Right lung (tissue), 10 donors: ENCODE measurements around the gene LYSET. TPM values are rescaled to one million over a fixed set of nuclear protein-coding genes. Genes with fewer than 3 reads are reported as not detected.
"Not testable (repeated sequence)": the region's sequence is repeated elsewhere in the genome, so short reads cannot be mapped to it uniquely, and the experiment has no call there.

ENCODE experiments used
- DNase-seq, 2 donors: peaks; one replicate each; pipeline ENCODE4 v3.0.0-alpha.2; 2013
- long read RNA-seq, 8 donors: transcript quantifications; one replicate each; lab custom pipeline, GENCODE V29; 2026
- polyA plus RNA-seq, 5 donors: library from polyadenylated mRNA; unstranded; fragments of 120-200 nt; gene quantifications; one replicate each; pipeline versions ENCODE4 v1.2.1 to v1.2.3, GENCODE V29; 2013; ENCODE audit warnings: inconsistent platforms in 1 of 5, low replicate concordance in 1 of 5; ENCODE audit not compliant: insufficient read length in 5 of 5, insufficient read depth in 1 of 5

The LYSET gene, protein sequence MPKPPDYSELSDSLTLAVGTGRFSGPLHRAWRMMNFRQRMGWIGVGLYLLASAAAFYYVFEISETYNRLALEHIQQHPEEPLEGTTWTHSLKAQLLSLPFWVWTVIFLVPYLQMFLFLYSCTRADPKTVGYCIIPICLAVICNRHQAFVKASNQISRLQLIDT
- polyA plus RNA-seq, result 10 to 100 TPM; 24.0 to 25.1 (median 24.5) TPM
- long read RNA-seq, donor 1, transcript TMEM251-201 (2 exons, 909 nt), result major isoform, 14 of 22 reads
- long read RNA-seq, donor 1, partial matches to known transcripts, result 5 of 22 reads
- long read RNA-seq, donor 1, other reads (novel, unspliced or antisense), result 0 of 22 reads
- long read RNA-seq, donor 2, transcript TMEM251-201 (2 exons, 909 nt), result major isoform, 14 of 17 reads
- long read RNA-seq, donor 2, partial matches to known transcripts, result 0 of 17 reads
- long read RNA-seq, donor 2, other reads (novel, unspliced or antisense), result 0 of 17 reads
- long read RNA-seq, donor 3, transcript TMEM251-201 (2 exons, 909 nt), result major isoform, 11 of 12 reads
- long read RNA-seq, donor 3, partial matches to known transcripts, result 0 of 12 reads
- long read RNA-seq, donor 3, other reads (novel, unspliced or antisense), result 0 of 12 reads
- long read RNA-seq, donor 4, transcript TMEM251-201 (2 exons, 909 nt), result major isoform, 9 of 9 reads
- long read RNA-seq, donor 4, partial matches to known transcripts, result 0 of 9 reads
- long read RNA-seq, donor 4, other reads (novel, unspliced or antisense), result 0 of 9 reads
- long read RNA-seq, donor 5, transcript TMEM251-202 (2 exons, 1,303 nt), result minor isoform, 6 of 30 reads
- long read RNA-seq, donor 5, transcript TMEM251-201 (2 exons, 909 nt), result major isoform, 17 of 30 reads
- long read RNA-seq, donor 5, partial matches to known transcripts, result 7 of 30 reads
- long read RNA-seq, donor 5, other reads (novel, unspliced or antisense), result 0 of 30 reads
- long read RNA-seq, donor 6, transcript TMEM251-202 (2 exons, 1,303 nt), result minor isoform, 6 of 22 reads
- long read RNA-seq, donor 6, transcript TMEM251-201 (2 exons, 909 nt), result major isoform, 16 of 22 reads
- long read RNA-seq, donor 6, partial matches to known transcripts, result 0 of 22 reads
- long read RNA-seq, donor 6, other reads (novel, unspliced or antisense), result 0 of 22 reads
- long read RNA-seq, donor 7, transcript TMEM251-201 (2 exons, 909 nt), result major isoform, 6 of 10 reads
- long read RNA-seq, donor 7, partial matches to known transcripts, result 0 of 10 reads
- long read RNA-seq, donor 7, other reads (novel, unspliced or antisense), result 0 of 10 reads
- long read RNA-seq, donor 8, partial matches to known transcripts, result 0 of 4 reads
- long read RNA-seq, donor 8, other reads (novel, unspliced or antisense), result 0 of 4 reads

DNA sequence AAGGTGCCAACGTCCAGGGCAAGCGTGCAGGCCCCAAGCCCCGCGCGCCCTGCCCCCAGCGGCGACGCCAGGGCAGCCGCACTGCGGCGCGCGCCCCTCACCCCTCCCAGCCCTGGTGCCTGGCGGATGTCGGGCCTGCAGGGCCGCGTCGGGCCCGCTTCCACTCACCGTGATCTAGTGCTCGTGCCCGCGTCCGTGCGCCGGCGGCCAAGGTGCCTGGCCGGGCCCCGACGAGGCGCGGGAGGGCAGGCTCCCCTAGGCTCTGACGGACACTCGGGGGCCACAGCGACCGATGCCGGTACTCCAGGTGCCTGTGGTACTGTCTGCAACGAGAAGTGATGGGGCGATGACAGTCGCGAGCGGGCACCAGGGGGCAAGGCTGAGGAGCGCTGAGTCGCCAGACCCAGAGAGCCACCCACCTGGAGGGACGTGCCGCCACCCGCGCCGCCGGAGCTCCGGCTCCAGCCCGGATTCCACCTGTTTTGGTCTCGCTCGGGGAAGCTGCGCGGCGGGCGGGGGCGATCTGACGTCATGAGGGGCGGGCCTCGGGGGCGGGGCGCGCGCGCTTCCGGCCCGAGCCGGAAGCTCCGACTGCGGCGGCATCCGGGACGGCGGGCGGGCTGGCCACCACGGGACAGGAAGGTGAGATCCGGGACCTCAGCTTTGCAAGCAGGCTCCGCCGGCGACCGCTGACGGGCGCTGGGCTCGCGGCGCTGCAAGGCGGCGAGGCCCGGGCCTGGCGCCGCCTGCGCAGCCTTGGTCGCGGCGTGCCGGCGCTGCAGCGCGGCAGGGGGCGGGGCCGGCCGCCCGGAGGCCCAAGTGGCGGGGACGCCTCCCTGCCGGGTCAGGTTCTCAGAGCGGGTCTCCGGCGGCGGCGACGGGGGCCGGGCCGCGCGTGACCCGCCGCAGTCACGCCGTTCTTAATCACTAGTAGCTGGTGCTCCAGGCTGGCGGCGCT is at the start of gene LYSET, which contains the start of gene MOAP1:
Gene LYSET (plus strand): TSS at position 927 of the 958 bp plus-strand sequence. CDS start 89 bp downstream, outside the sequence.
Gene MOAP1 (minus strand): TSS at position 507 of the 958 bp plus-strand sequence. CDS start 655 bp downstream, outside the sequence.
- peak; percentile 82 to 86 for DNase-seq

DNA sequence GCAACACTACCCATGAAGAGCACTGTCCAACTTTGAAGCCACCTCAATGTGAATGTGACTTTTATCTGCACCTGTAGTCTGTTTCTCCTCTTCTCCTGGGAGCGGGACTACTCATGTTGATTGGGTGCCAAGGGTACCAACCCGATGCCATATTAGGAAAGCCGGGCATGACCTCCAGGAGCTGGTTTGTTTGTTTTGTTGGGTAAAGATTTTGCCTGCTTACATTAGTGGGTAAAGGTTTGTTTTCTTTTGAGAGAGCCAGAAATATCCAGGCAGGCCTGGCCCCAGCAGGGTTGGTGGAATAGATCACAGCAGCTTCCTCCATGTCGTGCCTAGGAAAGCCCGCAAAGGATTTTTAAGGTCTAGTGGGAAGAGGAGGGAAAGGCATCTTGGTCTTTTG is 49.7 kb upstream of the LYSET start:
- DNase-seq, result no peak

DNA sequence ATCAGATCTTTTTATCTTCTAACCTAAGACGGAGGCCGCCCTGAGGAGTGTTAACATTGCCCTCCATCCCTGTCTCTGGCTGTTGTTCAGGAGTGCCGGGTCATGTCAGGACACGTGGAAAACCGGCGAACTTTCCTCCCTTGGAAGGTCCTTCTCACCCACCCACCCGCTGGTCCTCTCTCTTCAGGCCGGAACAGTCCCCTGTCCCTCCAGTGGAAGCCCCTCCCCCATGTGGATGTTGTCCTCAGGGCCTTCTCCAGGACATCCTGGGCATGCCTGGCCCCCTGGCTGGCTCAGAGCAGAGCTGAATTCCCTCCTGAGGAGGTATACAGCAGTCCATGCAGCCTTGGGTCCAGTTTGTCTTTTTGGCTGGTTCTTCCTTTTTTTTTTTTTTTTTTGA is 49.1 kb upstream of the LYSET start:
- DNase-seq, result no peak

DNA sequence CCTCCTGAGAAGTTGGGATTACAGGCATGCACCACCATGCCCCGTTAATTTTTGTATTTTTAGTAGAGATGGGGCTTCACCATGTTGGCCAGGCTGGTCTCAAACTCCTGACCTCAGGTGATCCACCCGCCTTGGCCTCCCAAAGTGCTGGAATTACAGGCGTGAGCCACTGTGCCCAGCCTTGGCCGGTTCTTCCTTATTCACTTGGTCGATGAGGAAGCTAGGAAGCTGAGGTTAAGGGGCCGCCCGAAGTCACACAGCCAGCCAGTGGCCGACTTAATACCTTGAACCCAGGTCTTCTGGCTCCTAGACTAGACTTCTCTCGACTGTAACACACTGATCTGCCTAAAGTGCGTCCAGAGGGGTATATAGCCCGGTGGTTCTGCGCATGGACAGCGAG is 48.6 kb upstream of the LYSET start:
- DNase-seq, result not testable (repeated sequence)

DNA sequence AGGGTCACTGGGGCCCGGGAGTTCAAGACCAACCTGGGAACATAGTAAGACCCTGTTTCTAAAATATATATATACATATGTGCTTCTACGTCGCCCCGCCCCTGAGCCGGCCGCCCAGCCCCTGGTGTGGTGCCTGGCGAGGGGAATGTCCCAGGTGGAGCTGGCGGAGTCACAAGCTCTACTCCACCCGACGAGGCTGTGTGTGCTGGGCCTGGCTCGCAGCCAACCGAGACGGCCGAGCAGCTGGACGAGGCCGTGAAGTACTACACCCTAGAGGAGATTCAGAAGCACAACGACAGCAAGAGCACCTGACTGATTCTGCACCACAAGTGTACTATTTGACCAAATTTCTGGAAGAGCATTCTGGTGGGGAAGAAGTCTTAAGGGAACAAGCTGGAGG is 47.3 kb upstream of the LYSET start:
- DNase-seq, result peak in 1 of 2 donors; percentile 37

DNA sequence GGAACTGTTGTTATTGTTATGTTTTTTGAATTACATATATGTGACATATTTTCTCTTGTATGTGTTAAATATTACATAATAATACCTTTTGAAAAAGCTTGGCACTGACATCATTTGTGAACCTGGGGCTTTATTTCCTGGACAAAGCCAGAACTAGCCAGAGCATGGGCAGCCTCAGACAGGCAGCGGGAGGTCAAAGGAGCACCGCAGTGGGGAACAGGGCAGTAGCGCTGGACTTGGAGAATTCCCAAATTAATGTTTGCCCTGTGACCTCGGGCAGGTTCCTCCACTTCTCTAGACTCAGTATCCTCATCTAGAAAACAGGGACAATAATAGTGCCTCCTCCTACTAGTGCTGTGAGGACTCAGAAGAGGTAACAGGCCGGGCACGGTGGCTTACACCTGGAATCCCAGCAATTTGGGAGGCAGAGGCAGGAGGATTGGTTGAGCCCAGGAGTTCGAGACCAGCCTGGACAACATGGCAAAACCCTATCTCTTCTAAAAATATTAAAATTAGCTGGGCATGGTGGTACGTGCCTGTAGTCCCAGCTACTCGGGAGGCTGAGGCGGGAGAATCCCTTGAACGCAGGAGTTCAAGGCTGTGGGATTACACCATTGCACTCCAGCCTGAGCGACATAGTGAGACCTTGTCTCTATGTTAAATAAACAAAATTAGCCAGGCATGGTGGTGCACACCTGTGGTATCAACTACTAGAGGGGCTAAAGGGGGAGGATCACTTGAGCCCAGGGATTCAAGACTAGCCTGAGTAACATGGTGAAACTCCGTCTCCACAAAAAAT is 42.1 kb upstream of the LYSET start:
- DNase-seq, result no peak

DNA sequence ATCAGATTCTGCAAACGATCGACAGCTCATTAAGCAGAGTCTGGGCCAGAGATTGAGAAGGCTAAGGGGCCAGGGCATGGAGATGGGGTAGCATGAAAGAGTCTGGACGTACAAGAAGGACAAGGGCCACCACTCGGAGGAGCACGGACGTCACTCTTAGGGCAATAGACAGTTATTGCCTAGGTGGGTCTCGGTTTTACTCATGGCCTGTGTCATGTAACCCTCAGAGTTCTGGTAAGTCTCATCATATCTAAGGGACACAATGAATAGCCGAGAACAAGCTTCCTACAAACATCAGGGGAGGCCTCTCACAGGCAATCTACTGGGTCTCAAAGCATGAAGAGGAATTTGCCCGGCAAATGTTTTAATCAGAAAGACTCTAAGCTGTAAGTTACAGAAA is 39.0 kb upstream of the LYSET start:
- no peak for DNase-seq

DNA sequence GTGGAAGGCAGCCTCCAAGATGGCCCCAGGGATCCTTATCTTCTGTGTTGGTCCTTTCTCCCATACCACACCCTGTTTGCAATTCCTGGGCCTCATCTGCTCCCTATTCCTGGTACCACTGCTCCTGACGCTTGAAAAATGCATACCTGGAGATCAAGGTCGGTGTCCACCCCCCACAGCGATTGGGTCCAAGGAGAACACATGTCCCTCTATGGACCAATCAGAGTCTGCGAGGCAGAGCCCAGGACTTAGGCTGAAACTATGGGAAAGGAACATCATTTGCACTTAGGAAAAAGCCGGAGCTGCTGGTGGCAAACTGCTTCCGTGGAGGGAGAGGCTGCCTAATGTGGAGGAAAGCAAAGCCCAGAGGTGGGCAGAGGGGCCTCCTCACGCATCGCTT is 36.1 kb upstream of the LYSET start:
- no peak for DNase-seq

DNA sequence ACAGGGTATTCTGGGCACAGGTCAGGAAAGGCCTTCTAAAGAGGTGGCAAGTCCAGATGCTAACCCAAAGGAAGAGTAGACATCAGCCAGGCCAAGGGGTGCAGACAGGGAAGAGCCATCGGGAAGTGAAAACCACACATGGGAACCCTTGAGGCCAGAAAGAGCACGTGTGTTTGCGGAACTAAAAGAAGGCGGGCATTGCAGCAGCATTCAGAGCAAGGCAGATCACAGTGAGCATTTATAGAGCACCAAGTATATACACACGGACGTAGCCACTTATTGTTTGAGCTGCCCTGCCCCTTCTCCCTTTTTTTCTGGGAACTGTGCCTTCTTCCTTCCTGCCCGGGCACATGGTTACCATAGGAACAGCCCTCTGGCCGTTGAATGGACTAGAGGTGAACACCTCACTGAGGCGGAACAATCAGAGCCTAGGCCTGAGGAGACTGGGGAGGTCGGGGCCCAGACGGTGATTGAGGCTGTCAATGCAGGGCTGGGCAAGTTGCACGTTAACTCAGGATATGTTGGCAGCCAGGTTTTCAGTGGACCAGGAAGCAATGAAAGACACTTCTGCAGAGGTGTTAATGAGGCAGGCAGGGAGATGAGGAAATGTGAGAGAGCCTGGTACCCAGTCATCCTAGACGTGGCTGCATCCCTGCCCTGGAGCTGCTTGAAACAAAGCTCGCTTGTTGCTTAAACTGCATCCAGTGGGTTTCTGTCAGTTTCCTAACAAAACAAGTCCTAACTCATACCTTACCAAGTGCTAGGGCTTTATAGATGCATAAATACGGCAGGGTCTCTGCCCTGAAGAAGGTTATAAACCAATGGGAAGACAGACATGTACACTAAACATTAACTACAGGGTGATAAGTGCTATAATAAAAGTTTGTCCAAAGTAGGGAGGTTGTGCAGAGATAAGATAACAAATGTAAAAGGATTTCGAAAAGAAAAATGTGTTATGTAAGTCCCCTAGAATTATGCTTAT is 34.6 kb upstream of the LYSET start:
- no peak for DNase-seq

DNA sequence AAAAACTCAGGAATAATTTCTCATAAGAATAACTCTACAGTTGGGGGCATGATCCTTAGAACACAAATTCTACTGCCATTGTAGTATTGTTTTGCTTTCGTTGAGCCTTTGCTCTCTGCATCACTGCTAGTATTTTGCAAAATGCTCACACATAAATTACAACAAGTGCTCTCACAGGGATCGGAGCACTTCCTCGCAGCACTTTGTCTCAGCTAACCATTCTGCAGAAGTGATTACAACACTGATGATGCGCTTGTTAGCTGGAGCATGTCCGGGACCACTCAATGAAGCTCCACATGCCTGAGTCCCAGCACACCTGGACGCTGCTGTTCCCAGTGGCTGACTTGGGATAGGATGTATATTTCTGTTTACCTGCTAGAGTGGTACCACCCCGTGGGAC is 32.0 kb upstream of the LYSET start:
- DNase-seq, result no peak

DNA sequence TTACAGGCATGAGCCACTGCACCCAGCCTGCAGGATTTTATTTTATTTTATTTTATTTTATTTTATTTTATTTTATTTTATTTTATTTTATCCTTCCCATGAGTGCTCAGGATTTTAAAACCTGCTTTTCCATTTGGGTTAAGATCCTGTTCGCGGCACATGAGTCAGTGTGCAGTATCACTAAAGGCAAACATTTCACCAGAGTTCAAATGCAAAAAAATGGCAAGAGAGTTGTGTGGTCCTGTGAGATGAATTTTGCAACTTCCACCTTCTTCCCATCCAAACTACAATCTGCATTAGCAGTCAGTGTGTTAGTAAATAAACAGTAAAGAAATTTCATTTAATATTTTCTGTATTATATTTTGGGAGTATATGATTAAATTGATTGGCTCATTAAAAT is 29.4 kb upstream of the LYSET start:
- DNase-seq, result no peak

DNA sequence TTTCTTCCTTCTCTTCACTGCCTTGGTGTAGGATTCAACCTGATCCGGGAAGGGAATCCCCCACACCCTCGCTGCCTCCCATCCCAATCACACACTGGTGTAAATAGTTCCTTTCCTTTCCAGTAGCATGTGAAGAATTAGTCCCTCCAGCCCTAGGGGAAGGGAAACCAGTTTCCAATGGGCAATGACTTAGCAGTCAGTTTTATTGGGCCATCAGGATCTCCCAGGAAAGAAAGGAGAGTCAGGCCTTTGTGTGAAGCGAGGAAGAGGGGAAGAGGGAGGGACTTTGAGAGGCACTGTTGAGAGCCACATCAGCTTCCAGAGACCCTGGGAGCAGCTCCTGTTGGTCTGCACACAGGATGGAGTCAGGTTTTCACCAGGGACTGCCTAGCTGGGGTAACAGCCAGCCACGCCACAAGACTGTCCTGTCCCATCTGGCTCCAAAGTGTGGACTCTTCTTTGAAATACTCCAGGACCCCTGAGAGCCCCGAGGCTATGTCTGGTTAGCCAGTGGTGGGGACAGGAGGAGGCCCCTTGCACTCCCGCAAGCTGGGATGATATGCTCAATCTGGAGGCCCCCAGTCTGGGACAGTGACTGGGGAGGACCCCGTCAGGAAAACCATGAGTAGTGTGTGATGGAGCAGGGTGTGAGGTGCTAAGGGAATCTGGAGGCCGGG is 28.3 kb upstream of the LYSET start:
- DNase-seq, result no peak

DNA sequence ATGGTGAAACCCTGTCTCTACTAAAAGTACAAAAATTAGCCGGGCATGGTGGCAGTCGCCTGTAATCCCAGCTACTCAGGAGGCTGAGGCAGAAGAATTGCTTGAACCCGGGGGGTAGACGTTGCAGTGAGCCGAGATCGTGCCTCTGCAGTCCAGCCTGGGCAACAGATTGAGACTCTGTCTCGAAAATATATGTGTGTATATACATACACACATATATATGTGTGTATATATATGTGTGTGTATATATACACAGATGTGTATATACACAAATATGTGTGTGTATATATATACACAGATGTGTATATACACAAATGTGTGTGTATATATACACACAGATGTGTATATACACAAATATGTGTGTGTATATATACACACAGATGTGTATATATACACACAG is 26.8 kb upstream of the LYSET start:
- DNase-seq, result not testable (repeated sequence)

DNA sequence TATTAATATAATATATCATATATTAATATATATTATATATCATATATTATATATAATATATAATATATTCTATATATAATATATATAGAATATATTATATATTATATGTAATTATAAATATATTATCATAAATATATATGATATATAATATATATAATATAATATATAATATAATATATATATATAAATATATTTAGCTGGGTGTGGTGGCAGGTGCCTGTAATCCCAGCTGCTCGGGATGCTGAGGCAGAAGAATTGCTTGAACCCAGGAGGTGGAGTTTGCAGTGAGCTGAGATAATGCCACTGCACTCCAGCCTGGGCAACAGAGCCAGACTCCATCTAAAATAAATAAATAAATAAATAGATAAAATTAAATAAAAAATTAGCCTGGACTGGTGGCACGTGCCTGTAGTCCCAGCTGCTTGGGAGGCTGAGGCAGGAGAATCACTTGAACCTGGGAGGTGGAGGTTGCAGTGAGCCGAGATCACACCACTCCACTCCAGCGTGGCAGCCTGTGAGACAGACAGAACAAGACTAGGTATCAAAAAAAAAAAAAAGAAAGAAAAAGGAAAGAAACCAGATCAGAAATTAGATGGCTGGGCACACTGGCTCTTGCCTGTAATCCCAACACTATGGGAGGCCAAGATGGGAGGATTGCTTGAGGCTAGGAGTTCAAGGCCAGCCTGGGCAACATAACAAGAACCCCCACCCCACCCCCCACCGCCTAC is 25.3 kb upstream of the LYSET start:
- not testable (repeated sequence) for DNase-seq

DNA sequence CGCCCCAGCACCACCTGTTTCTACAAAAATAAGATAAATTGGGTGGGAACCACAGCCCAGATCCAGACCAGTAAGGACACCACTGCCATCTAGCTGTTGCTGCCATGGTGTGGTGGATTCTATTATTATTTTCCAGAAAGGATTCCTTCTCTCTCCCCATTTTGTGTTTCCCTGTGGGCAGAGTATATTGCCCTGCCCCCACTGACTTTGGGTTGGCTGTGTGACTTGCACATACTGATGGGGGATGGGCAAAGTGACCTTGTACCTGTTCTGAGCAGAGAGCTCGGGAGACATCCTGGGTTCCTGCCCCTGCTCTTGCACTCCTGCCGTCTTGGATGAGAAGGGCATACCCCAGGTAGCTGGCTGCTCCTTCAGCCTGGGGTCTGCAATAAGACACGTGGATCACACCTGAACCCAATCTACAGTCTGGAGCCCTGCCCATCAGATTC is 24.7 kb upstream of the LYSET start:
- DNase-seq, result no peak

DNA sequence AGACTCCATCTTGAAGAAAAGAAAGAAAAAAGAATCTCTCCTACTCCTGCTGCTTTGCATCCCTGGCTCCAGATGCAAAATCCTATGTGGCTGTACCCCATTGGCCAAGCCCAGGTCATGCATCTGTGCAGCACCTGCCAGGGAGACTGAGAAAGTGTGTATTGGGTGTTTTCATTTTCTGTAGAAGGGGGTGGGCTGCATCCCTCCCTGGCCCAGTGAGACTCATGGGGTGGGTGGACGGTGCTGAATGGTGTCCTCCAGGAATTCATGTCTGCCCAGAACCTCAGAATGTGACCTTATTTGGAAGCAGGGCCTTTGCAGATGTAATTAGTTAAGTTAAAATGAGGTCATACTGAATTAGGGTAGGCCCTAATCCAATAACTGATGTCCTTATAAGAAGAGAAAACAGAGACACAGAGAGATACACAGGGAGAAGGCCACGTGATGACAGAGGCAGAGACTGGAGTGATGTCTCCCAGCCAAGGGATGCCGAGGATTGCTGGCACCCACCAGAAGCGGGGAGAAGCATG is 23.6 kb upstream of the LYSET start:
- no peak for DNase-seq
